CD4-positive, alpha-beta T cell treated with Interleukin-4 for 1 hour (primary cell): Measurements from ENCODE around the gene SCFD1.

ENCODE experiments used
- DNase-seq, 2 donors: peaks; one replicate each; pipeline ENCODE4 v3.0.0-alpha.2; 2020 to 2022

Gene SCFD1

GRCh38 chr14:30759172-30760125 is 137.3 kb downstream of the SCFD1 start:
- DNase-seq: no peak

GRCh38 chr14:30763891-30764290 is 141.8 kb downstream of the SCFD1 start:
- no peak for DNase-seq

DNA sequence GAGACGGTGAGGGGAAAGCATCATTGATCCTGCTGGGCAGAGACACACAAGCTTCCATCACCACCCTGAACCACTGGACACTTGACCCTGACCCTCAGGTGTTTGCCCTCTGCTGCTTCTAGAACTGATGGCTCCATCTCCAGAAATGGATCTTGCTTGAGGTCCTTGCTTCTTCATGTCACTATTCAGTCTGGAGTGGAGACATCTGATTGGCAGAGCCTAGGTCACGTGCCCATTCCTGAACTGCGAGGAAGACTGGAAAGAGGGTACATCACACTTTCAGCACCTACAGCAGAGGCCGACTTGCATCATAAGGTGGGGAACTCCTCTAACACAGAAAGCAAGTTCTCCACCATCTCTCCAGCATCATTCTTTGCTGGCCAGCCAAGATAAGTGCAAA is 145.5 kb downstream of the SCFD1 start:
- no peak for DNase-seq

- no peak for DNase-seq
Measured at GRCh38 chr14:30768791-30769190, 146.7 kb downstream of the SCFD1 start.

DNA sequence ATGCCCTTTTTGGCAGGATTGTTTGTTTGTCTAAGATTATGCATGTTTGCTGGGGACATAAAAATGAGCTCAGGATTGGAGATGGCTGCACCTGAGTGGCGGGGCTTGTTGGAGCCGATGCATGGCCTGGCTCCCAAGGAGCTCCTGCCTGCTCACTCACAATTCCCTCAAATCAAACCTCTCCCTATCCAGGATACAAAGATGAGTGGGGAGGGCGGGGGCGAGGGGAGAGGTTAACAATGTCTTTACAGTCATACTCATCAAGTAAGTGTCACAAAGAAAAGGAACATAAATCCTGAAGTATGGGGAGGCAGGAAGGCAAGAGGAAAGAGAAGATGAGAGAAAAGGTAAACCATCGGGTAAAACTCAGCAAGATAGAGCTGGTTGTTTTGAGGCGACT is 148.3 kb downstream of the SCFD1 start:
- no peak for DNase-seq

- DNase-seq: no peak
Measured at GRCh38 chr14:30771595-30771994, 149.5 kb downstream of the SCFD1 start.

DNA sequence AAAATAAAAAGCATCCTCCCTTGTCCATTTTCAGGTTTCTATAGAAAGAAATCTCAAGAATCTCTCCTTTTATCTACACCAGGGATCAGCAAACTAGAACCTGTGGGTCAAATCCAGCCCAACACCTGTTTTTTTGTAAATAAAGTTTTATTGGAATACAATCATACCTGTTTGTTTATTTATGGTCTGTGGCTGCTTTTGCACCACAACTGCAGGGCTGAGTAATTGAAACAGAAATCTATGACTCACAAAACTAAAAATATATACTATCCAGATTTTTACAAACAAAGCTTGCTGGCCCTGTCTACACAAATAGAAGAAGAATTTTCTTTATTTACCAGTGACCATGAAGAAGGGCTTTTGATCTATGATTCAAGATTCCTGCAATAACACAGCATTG is 157.1 kb downstream of the SCFD1 start:
- no peak for DNase-seq
